ENCODE data around the gene PIP5KL1. TPM values are rescaled to one million over a fixed set of nuclear protein-coding genes. Genes with fewer than 3 reads are reported as not detected.

PIP5KL1 gene
- total RNA-seq, 1 experiment from 2014 or later, result 3.9 TPM

- H3K4me1 ChIP-seq (ENCODE audit: insufficient read depth, low read length, poor library complexity, severe bottlenecking), result peaks cover 42% of the 10 kb centered on the region
- CTCF ChIA-PET, result no interaction called here
- POLR2A ChIA-PET (ENCODE audit: low non-redundant PET), result no interaction called here
- H3K36me3 ChIP-seq (ENCODE audit: insufficient read depth, low read length, poor library complexity, severe bottlenecking), result no peaks in the 10 kb centered on the region
- no peak for TF ChIP-seq EZH2 (IDR thresholded peaks at IDR 0.05; ENCODE audit: borderline replicate concordance, low read depth, low read length, poor library complexity, severe bottlenecking)
- no peak for TF ChIP-seq CTCF (conservative IDR thresholded peaks at IDR 0.05; ENCODE audit: low read depth, low read length)
- no peak overlapping the region for H3K4me3 ChIP-seq (ENCODE audit: low read depth, low read length, poor library complexity, severe bottlenecking)
- H3K9me3 ChIP-seq (ENCODE audit: low read depth, low read length, poor library complexity, severe bottlenecking), result no peaks in the 10 kb centered on the region
- BruUV-seq (replicated peaks), result no TSS peak
- no peaks in the 10 kb centered on the region for H3K27me3 ChIP-seq (replicated peaks; ENCODE audit: insufficient read depth, low read depth, low read length, poor library complexity)
- no peak overlapping the region for H3K27ac ChIP-seq (ENCODE audit: low read depth, low read length, poor library complexity, severe bottlenecking)
- intact Hi-C loops (cut with micrococcal nuclease; ENCODE audit: unreplicated experiment), result no loop called here
- no peak for DNase-seq (ENCODE audit: low spot score)
These were observed 50.4 kb downstream of the PIP5KL1 start for GRCh38 chr9:127880143-127880542.

- DNase-seq (ENCODE audit: low spot score), result peak; percentile 60
- CTCF ChIA-PET, result no interaction called here
- H3K27me3 ChIP-seq (replicated peaks; ENCODE audit: insufficient read depth, low read depth, low read length, poor library complexity), result no peaks in the 10 kb centered on the region
- POLR2A ChIA-PET (ENCODE audit: low non-redundant PET), result no interaction called here
- no peak overlapping the region for H3K4me3 ChIP-seq (ENCODE audit: low read depth, low read length, poor library complexity, severe bottlenecking)
- no TSS peak for BruUV-seq (replicated peaks)
- H3K9me3 ChIP-seq (ENCODE audit: low read depth, low read length, poor library complexity, severe bottlenecking), result no peaks in the 10 kb centered on the region
- H3K27ac ChIP-seq (ENCODE audit: low read depth, low read length, poor library complexity, severe bottlenecking), result no peak overlapping the region
- intact Hi-C loops (cut with micrococcal nuclease; ENCODE audit: unreplicated experiment), result no loop called here
- peaks cover 29% of the 10 kb centered on the region for H3K4me1 ChIP-seq (ENCODE audit: insufficient read depth, low read length, poor library complexity, severe bottlenecking)
- H3K36me3 ChIP-seq (ENCODE audit: insufficient read depth, low read length, poor library complexity, severe bottlenecking), result no peaks in the 10 kb centered on the region
- TF ChIP-seq EZH2 (IDR thresholded peaks at IDR 0.05; ENCODE audit: borderline replicate concordance, low read depth, low read length, poor library complexity, severe bottlenecking) (no peak), CTCF (conservative IDR thresholded peaks at IDR 0.05; ENCODE audit: low read depth, low read length) (no peak)
These were observed 51.8 kb downstream of the PIP5KL1 start for GRCh38 chr9:127878652-127879390.

- ChIA-PET CTCF (no interaction called here), POLR2A (ENCODE audit: low non-redundant PET) (no interaction called here)
- H3K27me3 ChIP-seq (replicated peaks; ENCODE audit: insufficient read depth, low read depth, low read length, poor library complexity), result no peaks in the 10 kb centered on the region
- peaks cover 25% of the 10 kb centered on the region for H3K4me1 ChIP-seq (ENCODE audit: insufficient read depth, low read length, poor library complexity, severe bottlenecking)
- intact Hi-C loops (cut with micrococcal nuclease; ENCODE audit: unreplicated experiment), result no loop called here
- peak overlapping the region; percentile 14 for H3K27ac ChIP-seq (ENCODE audit: low read depth, low read length, poor library complexity, severe bottlenecking)
- no peaks in the 10 kb centered on the region for H3K36me3 ChIP-seq (ENCODE audit: insufficient read depth, low read length, poor library complexity, severe bottlenecking)
- TF ChIP-seq EZH2 (IDR thresholded peaks at IDR 0.05; ENCODE audit: borderline replicate concordance, low read depth, low read length, poor library complexity, severe bottlenecking) (no peak), CTCF (conservative IDR thresholded peaks at IDR 0.05; ENCODE audit: low read depth, low read length) (no peak)
- peak overlapping the region; percentile 50 for H3K4me3 ChIP-seq (ENCODE audit: low read depth, low read length, poor library complexity, severe bottlenecking)
- no peaks in the 10 kb centered on the region for H3K9me3 ChIP-seq (ENCODE audit: low read depth, low read length, poor library complexity, severe bottlenecking)
- no TSS peak for BruUV-seq (replicated peaks)
- DNase-seq (ENCODE audit: low spot score), result peak; percentile 33
These were observed 52.5 kb downstream of the PIP5KL1 start for GRCh38 chr9:127878001-127878651.

Data from A673 (cell line).